SH-SY5Y (cell line): ENCODE results near the gene RAB27B.

ENCODE experiments used
- GATA2 ChIP-seq: IDR thresholded peaks from 2 replicates; pipeline ENCODE4 v1.6.1; 2011; ENCODE audit warnings: mild to moderate bottlenecking, low read depth, low read length
- GATA3 ChIP-seq: IDR thresholded peaks from 2 replicates; pipeline ENCODE4 v1.6.1; 2011; ENCODE audit warnings: low read depth, mild to moderate bottlenecking, low read length, moderate library complexity

DNA sequence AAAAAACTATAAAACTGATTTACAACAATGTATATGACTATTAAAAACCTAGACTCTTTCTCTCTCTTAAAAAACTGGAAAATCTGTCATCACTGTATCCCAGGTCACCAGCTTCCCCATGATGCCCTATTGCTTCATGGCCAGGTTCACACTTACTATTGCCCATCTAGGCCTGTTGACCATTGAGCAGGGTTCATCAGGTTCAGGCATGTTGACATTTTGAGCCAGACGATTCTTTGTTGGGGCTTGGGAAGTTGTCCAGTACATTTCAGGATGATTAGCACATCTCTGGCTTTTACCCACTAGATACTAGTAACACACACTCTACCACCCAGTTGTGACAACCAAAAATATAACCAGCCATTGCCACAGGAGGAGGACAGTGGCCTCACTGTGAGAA lies 26.9 kb upstream of the RAB27B start:
- TF ChIP-seq GATA2 (no peak), GATA3 (no peak)
